Measurements from ENCODE around the gene TWF1.

Gene TWF1

GRCh38 chr12:43776498-43776897 lies 29.6 kb downstream of the TWF1 start:
- peak; percentile 36 for DNase-seq (ENCODE audit: low read depth)
- H3K4me3 ChIP-seq (ENCODE audit: low read depth, low read length): no peak overlapping the region
- TF ChIP-seq CTCF (IDR thresholded peaks at IDR 0.05; ENCODE audit: insufficient read depth, low read depth, low read length, missing control alignments): peak; percentile 29

- DNase-seq (ENCODE audit: low read depth): no peak
- no peak for TF ChIP-seq CTCF (IDR thresholded peaks at IDR 0.05; ENCODE audit: insufficient read depth, low read depth, low read length, missing control alignments)
- H3K4me3 ChIP-seq (ENCODE audit: low read depth, low read length): no peak overlapping the region
Measured at GRCh38 chr12:43766291-43766690, 39.8 kb downstream of the TWF1 start.

GRCh38 chr12:43764528-43764927 lies 41.6 kb downstream of the TWF1 start:
- no peak overlapping the region for H3K4me3 ChIP-seq (ENCODE audit: low read depth, low read length)
- no peak for TF ChIP-seq CTCF (IDR thresholded peaks at IDR 0.05; ENCODE audit: insufficient read depth, low read depth, low read length, missing control alignments)
- DNase-seq (ENCODE audit: low read depth): no peak

- no peak overlapping the region for H3K4me3 ChIP-seq (ENCODE audit: low read depth, low read length)
- no peak for DNase-seq (ENCODE audit: low read depth)
- no peak for TF ChIP-seq CTCF (IDR thresholded peaks at IDR 0.05; ENCODE audit: insufficient read depth, low read depth, low read length, missing control alignments)
Measured at GRCh38 chr12:43763769-43764168, 42.3 kb downstream of the TWF1 start.

GRCh38 chr12:43762596-43762995 lies 43.5 kb downstream of the TWF1 start:
- TF ChIP-seq CTCF (IDR thresholded peaks at IDR 0.05; ENCODE audit: insufficient read depth, low read depth, low read length, missing control alignments): no peak
- DNase-seq (ENCODE audit: low read depth): no peak
- no peak overlapping the region for H3K4me3 ChIP-seq (ENCODE audit: low read depth, low read length)

- no peak for DNase-seq (ENCODE audit: low read depth)
- H3K4me3 ChIP-seq (ENCODE audit: low read depth, low read length): no peak overlapping the region
- no peak for TF ChIP-seq CTCF (IDR thresholded peaks at IDR 0.05; ENCODE audit: insufficient read depth, low read depth, low read length, missing control alignments)
Measured at GRCh38 chr12:43761500-43761899, 44.6 kb downstream of the TWF1 start.

GRCh38 chr12:43760396-43760795 lies 45.7 kb downstream of the TWF1 start:
- DNase-seq (ENCODE audit: low read depth): no peak
- TF ChIP-seq CTCF (IDR thresholded peaks at IDR 0.05; ENCODE audit: insufficient read depth, low read depth, low read length, missing control alignments): no peak
- peak overlapping the region; percentile 68 for H3K4me3 ChIP-seq (ENCODE audit: low read depth, low read length)
